ENCODE results near the gene LIMD2.

DNA sequence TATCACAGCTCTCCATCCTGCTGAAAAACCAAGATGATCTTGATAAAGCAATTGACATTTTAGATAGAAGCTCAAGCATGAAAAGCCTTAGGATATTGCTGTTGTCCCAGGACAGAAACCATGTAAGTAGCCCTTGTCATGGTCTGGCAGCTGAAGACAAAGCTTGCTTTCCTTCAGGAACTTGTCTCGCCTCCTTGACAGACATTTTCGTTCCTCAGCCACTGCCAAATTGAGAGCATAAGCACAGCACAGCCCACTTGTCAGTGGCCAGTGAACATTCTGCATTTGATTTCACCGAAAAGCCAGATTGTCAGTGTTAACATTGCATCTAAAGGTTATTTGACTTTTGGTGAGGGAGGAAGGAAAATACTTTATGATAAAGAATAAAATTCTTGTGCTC lies 42.1 kb downstream of the LIMD2 start:
- no peak for TF ChIP-seq POLR2AphosphoS5 (IDR thresholded peaks at IDR 0.05; ENCODE audit: low read depth, low read length)
- TF ChIP-seq, protein P1, sequence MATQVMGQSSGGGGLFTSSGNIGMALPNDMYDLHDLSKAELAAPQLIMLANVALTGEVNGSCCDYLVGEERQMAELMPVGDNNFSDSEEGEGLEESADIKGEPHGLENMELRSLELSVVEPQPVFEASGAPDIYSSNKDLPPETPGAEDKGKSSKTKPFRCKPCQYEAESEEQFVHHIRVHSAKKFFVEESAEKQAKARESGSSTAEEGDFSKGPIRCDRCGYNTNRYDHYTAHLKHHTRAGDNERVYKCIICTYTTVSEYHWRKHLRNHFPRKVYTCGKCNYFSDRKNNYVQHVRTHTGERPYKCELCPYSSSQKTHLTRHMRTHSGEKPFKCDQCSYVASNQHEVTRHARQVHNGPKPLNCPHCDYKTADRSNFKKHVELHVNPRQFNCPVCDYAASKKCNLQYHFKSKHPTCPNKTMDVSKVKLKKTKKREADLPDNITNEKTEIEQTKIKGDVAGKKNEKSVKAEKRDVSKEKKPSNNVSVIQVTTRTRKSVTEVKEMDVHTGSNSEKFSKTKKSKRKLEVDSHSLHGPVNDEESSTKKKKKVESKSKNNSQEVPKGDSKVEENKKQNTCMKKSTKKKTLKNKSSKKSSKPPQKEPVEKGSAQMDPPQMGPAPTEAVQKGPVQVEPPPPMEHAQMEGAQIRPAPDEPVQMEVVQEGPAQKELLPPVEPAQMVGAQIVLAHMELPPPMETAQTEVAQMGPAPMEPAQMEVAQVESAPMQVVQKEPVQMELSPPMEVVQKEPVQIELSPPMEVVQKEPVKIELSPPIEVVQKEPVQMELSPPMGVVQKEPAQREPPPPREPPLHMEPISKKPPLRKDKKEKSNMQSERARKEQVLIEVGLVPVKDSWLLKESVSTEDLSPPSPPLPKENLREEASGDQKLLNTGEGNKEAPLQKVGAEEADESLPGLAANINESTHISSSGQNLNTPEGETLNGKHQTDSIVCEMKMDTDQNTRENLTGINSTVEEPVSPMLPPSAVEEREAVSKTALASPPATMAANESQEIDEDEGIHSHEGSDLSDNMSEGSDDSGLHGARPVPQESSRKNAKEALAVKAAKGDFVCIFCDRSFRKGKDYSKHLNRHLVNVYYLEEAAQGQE (IDR thresholded peaks at IDR 0.05; ENCODE audit: insufficient read depth in 1 of 2, low read depth in 2 of 2, low read length in 2 of 2): no peak
- no peak for TF ChIP-seq TAF1 (IDR thresholded peaks at IDR 0.05; ENCODE audit: borderline replicate concordance, insufficient read depth, low read length)
- no peak for TF ChIP-seq SIN3A (IDR thresholded peaks at IDR 0.05; ENCODE audit: borderline replicate concordance, insufficient read depth, low read length)
- no peak for TF ChIP-seq FOXP2 (optimal IDR thresholded peaks at IDR 0.05; ENCODE audit: borderline replicate concordance, extremely low read depth, extremely low read length, insufficient read depth)

Measured in PFSK-1 (cell line).